HG03520 (cell line): ENCODE data around the gene CBR1.
"Not testable (repeated sequence)": the region's sequence is repeated elsewhere in the genome, so short reads cannot be mapped to it uniquely, and the experiment has no call there.

Experiments used
- ATAC-seq: cut with Tn5 transposase; IDR thresholded peaks from one replicate; pipeline ENCODE4 v1.9.1; 2021; ENCODE audit warnings: mild to moderate bottlenecking, moderate library complexity; ENCODE audit not compliant: unreplicated experiment

CBR1 gene

DNA sequence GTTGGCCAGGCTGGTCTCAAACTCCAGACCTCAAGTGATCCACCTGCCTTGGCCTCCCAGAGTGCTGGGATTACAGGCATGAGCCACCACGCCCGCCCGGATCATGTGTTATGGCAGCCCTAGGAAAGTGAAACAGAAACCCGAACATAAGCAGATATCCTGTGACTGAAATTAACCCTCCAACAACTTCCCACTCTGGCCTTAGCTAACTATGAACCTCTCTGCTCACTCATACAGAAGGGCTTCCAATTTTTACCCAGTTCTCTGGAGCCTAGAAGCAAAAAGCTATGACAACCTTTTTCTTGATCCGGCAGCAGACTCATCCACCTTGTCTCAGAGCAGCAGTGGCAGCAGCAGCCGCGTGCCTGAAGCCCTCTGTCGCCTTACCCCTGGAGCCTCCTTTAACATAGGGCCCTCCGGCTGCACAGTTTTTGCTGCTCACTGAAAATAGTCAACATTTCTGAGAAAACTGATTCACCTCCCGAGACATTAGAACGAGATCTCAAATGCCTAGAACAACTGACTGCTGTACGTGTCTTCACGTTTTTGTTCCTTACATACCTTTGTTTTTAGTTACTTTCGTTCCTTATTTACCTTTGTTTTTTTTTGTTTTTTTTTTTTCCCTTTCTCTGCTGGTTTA lies 9.3 kb downstream of the CBR1 start:
- no peak for ATAC-seq

GRCh38 chr21:36079671-36080070 lies 9.8 kb downstream of the CBR1 start:
- ATAC-seq, result no peak

DNA sequence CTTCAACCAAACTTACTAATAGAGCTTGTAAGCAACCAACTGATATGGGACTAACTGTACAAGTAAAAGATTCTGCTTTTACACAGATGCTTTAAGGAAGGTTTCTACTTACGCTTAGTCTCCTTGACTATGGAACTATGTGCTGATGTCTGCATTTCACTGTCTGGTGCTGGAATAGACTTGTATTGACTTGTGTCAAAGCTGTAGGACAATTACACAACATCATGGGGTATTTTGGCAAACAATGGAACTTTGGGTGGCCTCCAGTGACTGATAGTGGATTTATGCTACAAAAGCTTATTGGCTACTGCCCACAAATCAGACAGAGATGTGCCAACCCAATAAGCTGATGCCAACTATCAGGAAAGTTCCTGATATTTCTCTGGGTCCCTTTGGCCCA lies 10.6 kb downstream of the CBR1 start:
- ATAC-seq, result no peak

DNA sequence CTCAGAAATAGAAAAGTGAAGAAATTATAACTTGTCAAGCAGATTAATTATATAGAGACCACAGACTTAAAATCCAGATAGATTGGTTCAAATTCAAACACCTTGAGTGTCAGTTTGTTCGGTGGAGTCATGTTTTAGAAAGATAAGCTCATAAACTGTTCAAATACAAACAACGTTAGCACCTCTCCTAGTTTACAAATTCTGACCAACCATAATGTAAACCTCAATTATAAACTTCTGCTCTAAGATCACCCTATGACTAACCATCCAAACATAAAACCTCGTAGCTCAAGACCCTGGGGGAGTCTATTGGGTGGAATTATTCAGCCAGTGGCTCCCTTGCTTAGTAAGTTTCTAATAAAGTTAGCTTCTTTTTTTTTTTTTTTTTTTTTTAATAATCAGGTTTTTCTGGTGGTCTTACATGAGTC lies 12.4 kb downstream of the CBR1 start:
- no peak for ATAC-seq

DNA sequence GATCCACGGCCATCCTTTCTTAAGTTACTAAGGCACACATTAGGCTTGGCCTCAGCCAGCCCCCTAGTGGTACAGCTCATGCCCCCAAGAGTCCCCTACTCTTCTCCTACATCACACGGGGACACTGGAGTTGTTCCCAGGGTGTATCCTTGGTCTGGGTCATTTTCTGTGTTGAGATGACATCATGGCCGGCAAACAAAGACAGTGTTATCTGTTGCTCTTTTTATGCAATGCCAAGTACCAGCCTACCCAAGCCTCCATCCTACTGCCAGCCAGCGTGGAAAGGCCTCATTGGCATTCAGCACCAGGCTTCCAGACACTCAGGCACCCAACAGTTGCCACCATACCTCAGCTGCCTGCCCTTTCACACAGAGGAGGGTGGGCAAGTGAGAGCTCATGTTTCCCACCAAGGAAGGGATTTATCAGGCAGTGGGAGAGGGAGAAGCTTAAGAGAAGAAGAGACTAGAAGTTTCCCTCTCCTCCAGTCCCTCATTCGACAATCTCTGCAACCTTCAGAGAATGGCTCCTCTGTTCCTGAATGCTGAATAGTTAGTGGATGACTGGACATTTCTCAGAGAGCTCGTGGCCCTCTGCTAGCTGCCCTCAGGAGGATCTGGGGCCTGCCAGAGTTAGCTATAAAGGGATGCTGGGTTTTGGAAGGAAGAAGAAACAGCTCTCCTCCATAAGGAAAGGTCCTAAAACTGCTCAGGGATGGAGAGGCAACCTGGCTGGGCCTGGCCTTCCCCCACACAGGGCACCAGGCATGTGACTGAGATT lies 17.7 kb downstream of the CBR1 start:
- no peak for ATAC-seq

- ATAC-seq, result no peak
These were observed 20.1 kb downstream of the CBR1 start for GRCh38 chr21:36089946-36090345.

DNA sequence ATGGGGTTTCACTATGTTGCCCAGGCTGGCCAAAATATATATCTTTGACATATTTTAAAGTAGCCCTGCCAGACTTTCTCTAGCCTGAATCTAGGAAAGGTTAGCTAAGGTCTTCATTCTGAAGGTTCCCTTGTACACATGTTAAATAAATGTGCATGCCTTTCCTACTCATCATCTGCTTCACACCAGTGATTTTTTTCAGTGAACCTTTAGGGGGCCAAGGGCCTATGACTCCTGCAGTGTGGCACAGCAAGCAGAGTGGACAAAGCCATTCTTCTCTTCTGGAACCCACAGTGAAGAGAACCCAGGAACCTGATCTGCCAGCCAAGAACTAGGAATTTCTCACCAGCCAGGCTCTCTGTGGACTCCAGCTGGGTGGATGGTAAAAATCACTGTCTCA lies 22.9 kb downstream of the CBR1 start:
- no peak for ATAC-seq

DNA sequence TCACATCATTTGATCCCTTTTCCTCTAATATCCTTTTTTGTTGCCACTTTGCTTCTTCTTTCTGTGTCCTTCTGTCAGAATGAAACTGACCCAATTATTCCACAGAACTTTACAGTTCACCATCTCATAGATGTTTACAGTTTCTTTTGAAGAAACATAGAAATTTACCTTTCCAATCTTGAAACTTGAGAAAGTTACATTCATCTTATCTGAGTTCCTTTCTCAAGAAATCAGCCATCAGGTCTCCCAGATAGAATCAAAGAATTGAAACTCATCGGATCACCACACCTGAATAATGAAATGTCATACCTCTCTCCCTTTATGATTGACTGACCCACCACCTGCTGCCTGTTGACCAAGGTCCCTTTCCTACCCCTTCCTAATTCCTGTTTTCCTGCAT lies 23.7 kb downstream of the CBR1 start:
- ATAC-seq, result no peak

DNA sequence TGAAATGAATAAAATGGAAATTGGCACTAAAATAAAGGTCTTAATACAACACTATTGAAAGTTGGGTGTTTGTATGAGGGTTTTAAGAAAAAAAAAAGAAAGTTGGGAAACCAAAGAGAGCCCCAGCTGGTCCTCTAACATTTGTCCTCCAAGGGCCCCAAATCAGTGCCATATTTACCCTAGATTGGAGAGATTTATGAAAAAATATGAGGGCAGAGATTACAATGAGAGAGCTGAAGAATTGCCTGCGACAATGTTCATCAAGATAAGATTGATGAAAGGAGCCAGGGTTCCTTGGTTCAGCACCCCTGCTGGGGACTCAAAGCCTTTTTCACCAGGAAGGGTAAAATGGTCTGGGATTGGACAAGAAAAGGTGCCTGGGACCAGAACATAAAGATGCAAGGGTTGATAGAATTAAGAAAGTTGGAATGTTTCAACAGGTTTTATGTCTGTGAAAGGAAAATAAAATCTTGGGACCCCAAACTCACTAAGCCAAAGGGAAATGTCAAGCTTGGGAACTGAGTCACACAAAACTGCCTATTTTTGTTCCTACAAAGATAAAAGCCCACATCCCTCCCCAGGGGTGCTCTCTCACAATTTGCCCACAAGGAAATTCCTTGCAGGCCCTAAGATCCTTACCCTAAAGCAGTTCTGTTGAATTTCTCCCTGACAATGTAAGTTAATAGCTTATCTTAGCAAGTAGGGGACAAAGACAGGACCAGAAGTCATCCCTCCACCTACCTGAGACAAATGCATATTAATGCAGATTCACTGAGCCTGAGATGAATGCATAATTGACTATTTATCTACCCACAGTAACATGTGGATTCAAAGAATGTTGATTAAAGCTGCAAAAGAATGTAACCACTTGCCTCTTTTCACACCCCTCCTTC lies 26.8 kb downstream of the CBR1 start:
- ATAC-seq, result no peak

DNA sequence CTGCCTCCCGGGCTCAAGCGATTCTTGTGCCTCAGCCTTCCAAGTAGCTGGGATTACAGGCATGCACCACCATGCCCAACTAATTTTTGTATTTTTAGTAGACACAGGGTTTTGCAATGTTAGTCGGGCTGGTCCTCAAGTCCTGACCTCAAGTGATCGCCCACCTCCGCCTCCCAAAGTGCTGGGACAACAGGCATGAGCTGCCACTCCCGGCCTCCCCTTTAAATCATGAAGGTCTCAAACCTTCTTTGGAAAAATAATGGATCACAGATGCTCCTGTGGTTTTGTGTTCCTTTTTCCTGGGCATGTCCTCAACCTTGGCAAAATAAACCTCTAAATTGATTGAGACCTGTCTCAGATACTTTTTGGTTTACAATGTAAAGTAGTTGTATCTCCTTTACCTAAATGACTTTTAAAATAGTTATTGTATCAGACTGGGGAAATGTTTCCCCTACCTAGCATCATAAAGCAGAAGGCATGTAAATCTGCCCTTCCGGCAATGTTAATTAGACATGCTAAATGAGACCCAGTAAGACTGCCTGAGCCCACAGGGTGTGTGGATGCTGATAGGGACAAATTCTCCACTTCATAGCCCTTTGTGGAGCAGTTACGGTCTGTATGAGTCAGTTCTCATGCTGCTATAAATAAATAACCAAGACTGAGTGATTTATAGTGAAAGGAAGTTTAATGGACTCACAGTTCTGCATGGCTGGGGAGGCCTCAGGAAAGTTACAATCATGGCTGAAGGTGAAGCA lies 27.8 kb downstream of the CBR1 start:
- ATAC-seq, result no peak

- no peak for ATAC-seq
These were observed 28.3 kb downstream of the CBR1 start for GRCh38 chr21:36098182-36098532.

GRCh38 chr21:36099000-36099399 lies 29.2 kb downstream of the CBR1 start:
- ATAC-seq, result no peak

DNA sequence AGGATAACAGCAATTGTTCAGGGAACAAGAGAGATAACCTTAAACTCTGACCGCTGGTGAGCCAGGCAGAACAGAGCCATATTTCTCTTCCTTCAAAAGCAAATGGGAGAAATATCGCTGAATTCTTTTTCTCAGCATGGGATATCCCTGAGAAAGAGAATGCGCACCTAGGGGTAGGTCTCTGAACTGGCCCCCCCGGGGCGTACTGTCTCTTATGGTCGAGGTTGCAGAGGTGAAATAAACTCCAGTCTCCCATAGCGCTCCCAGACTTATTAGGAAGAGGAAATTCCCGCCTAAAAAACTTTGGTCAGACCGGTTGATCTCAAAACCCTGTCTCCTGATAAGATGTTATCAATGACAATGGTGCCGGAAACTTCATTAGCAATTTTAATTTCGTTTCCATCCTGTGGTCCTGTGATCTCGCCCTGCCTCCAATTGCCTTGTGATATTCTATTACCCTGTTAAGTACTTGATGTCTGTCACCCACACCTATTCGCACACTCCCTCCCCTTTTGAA lies 29.9 kb downstream of the CBR1 start:
- ATAC-seq, result not testable (repeated sequence)

GRCh38 chr21:36100971-36101641 lies 31.3 kb downstream of the CBR1 start:
- ATAC-seq, result no peak

GRCh38 chr21:36103434-36103833 lies 33.6 kb downstream of the CBR1 start:
- no peak for ATAC-seq

DNA sequence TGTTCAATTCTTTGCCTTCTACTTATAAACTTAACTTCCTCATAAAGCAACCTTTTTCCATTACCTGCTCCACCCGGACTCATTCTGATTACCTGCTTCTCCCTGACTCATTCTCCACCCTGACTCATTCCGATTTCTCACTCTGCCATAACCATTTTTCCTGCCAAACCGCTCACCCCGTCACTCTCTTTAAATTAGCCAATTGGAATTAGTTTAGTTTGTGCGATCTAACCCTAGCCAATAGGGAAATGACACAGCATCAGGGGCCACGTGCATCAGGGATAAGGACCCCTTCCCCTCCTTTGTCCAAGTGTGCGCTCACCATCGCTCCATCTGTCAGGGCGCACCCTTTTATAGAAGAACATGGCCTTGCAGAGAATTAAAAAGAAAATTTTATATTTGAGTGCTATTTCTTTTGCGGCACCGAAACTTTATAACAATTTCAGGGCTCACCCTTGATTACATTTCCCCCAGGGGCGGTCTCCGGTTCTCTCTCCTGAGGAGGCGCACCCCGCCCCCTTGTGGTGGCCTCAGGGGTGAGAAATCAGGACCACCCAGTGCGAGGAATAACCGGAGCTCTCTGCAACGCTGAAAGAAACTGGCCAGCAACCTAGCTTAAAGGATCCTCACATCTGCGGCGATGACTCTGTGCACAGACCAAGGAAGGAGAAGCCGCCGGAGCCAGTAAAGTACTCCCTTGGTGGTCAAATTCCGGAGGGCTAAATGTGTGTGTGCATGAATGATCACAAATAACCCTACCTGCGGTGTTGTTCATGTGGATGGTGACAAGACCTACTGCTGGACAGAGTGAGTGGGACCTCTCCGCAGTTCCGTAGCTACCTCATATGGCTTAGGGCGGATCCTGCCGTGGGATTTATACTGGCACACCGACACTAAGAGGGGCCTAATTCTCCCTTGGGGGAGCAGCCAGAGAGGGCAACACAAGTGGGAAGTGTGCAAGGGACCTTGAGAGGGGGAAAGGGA lies 34.8 kb downstream of the CBR1 start:
- no peak for ATAC-seq

DNA sequence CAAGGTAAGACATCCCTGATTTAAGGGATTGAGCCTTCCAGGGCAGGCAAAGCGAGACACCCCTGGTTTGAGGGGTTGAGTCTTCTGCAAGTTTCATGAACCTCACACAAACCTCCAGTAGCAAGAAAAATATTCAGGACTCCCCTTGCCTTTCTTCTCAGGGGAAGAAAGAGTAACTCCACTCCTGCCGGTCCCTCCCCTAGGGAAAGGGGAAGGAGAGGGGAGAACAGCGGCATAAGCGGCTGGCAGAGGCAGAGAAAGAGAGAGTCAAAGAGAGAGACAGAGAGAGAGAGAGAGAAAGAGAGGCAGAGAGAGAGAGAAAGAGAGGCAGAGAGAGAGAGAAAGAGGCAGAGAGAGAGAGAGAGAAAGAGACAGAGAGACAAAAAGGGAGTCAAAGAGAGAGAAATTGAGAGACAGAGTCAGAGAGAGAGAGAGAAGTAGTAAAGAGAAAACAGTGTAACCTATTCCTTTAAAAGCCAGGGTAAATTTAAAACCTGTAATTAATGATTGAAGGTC lies 35.6 kb downstream of the CBR1 start:
- no peak for ATAC-seq

- ATAC-seq, result no peak
These were observed 40.0 kb downstream of the CBR1 start for GRCh38 chr21:36109868-36110267.

GRCh38 chr21:36111238-36111637 lies 41.4 kb downstream of the CBR1 start:
- no peak for ATAC-seq
